ENCODE results near the gene SMOC2. TPM values are rescaled to one million over a fixed set of nuclear protein-coding genes. Genes with fewer than 3 reads are reported as not detected.

The SMOC2 gene
- total RNA-seq, 4 donors from 2014 or later: 9.0 to 25.7 (median 15.2) TPM

DNA sequence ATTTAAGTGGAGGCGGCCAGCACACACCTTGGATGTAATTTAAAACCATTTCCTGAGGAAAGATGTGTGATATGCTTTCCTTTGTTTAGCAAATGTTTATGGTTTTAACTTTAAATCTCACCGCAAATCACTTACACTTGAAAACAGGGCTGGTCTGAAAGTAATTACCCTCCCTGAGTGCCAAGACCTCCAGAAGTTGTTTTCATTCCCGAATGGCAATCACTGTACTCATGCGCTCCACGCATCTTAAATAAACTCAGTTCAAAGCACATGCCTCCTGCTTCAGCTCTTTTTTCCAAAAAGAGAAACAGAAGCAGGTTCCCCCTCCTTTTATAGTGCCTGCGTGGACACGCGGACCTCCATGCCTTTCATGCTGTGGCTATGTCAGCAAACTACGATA, 224.0 kb downstream of the SMOC2 start:
- no peaks in the 10 kb centered on the region for H3K27me3 ChIP-seq
- no peak overlapping the region for H3K4me3 ChIP-seq (replicated peaks in 1 of 3)
- no peaks in the 10 kb centered on the region for H3K4me1 ChIP-seq
- intact Hi-C loops (cut with DNase I): no loop called here
- TF ChIP-seq CTCF (IDR thresholded peaks at IDR 0.05) (no peak), POLR2A (IDR thresholded peaks at IDR 0.05) (no peak)
- no peaks in the 10 kb centered on the region for H3K36me3 ChIP-seq
- no peaks in the 10 kb centered on the region for H3K9me3 ChIP-seq
- WGBS, 2 donors: 53 to 57% methylated on average over 9 of the region's 9 CpGs
- no peak for DNase-seq
- no peak overlapping the region for H3K27ac ChIP-seq

DNA sequence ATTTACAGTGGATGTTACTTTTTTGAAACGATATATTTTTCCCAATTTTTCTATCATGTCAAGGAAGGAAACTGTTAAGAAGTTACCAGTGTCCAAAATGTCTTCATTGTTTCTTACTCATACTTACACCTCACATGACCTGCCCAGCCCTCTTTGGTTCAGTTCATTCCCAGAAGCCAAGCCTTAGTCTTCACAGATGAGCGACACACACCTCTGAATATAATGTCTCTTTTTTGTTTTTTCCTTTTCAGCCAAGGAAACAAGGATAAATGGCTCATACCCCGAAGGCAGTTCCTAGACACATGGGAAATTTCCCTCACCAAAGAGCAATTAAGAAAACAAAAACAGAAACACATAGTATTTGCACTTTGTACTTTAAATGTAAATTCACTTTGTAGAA, 225.2 kb downstream of the SMOC2 start:
- no peaks in the 10 kb centered on the region for H3K4me1 ChIP-seq
- TF ChIP-seq CTCF (IDR thresholded peaks at IDR 0.05) (no peak), POLR2A (IDR thresholded peaks at IDR 0.05) (no peak)
- DNase-seq: no peak
- H3K4me3 ChIP-seq (replicated peaks in 1 of 3): no peak overlapping the region
- H3K9me3 ChIP-seq: no peaks in the 10 kb centered on the region
- H3K27me3 ChIP-seq: no peaks in the 10 kb centered on the region
- no peaks in the 10 kb centered on the region for H3K36me3 ChIP-seq
- H3K27ac ChIP-seq: no peak overlapping the region
- WGBS, 2 donors: 82 to 84% methylated on average over 3 of the region's 3 CpGs
- intact Hi-C loops (cut with DNase I): no loop called here

DNA sequence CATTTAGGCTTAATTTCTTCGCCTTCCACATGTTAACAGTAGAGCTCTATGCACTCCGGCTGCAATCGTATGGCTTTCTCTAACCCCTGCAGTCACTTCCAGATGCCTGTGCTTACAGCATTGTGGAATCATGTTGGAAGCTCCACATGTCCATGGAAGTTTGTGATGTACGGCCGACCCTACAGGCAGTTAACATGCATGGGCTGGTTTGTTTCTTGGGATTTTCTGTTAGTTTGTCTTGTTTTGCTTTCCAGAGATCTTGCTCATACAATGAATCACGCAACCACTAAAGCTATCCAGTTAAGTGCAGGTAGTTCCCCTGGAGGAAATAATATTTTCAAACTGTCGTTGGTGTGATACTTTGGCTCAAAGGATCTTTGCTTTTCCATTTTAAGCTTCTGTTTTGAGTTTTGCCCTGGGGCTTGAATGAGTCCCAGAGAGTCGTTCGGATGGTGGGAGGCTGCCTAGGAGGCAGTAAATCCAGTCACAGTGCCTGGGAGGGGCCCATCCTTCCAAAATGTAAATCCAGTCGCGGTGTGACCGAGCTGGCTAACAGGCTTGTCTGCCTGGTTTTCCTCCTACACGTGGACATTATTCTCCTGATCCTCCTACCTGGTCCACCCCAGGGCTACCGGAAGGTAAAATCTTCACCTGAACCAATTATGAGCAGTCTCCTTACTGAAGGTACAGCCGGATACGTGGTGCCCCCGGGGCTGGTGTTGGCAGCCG, 225.9 kb downstream of the SMOC2 start:
- DNase-seq: no peak
- Histone ChIP-seq H3K36me3 (no peaks in the 10 kb centered on the region), H3K4me1 (no peaks in the 10 kb centered on the region), H3K27me3 (no peaks in the 10 kb centered on the region), H3K9me3 (no peaks in the 10 kb centered on the region), H3K27ac (no peak overlapping the region), H3K4me3 (replicated peaks in 1 of 3) (no peak overlapping the region)
- WGBS, 2 donors: 90 to 91% methylated on average over 15 to 18 of the region's 18 CpGs
- no peak for TF ChIP-seq POLR2A (IDR thresholded peaks at IDR 0.05)
- TF ChIP-seq CTCF (IDR thresholded peaks at IDR 0.05): no peak
- intact Hi-C loops (cut with DNase I): no loop called here

DNA sequence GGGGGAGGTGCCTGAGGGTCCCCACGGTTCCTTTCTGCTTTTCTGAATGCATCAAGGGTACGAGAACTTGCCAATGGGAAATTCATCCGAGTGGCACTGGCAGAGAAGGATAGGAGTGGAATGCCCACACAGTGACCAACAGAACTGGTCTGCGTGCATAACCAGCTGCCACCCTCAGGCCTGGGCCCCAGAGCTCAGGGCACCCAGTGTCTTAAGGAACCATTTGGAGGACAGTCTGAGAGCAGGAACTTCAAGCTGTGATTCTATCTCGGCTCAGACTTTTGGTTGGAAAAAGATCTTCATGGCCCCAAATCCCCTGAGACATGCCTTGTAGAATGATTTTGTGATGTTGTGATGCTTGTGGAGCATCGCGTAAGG, 226.4 kb downstream of the SMOC2 start:
- TF ChIP-seq CTCF (IDR thresholded peaks at IDR 0.05): no peak
- TF ChIP-seq POLR2A (IDR thresholded peaks at IDR 0.05): no peak
- 88 to 98% methylated on average over 6 to 7 of the region's 7 CpGs for WGBS, 2 donors
- intact Hi-C loops (cut with DNase I): no loop called here

DNA sequence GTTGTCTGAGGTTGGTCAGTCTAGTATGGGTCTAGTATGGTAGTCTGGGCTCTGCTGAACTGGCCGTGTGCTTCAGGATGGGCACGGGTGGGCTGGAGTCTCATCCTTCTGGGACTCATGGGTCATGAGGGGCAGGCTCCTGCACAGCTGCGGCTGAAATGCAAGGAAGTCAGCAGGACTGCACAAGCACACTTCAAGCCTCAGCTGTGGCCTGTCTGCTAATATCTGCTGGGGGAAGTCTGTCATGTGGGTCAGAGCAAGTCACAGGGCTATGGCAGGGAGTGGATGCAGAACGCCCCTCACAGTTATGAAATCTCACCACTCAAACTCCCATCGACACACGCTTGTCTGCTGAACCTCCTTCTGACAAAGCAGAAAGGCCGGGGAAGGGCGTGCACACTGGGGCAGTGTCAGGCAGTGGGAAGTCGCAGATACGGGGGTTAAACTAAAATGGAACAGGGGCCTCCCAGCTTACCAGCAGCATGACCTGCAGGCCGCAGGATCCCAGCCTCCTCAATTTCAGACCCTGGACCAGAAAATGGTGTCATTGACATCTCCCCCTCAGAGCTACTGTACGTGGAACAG, 229.5 kb downstream of the SMOC2 start:
- H3K4me1 ChIP-seq: no peaks in the 10 kb centered on the region
- H3K4me3 ChIP-seq (replicated peaks in 1 of 3): no peak overlapping the region
- H3K9me3 ChIP-seq: no peaks in the 10 kb centered on the region
- H3K27me3 ChIP-seq: no peaks in the 10 kb centered on the region
- no peak overlapping the region for H3K27ac ChIP-seq
- 88 to 91% methylated on average over 12 of the region's 12 CpGs for WGBS, 2 donors
- TF ChIP-seq CTCF (IDR thresholded peaks at IDR 0.05): no peak
- no peak for TF ChIP-seq POLR2A (IDR thresholded peaks at IDR 0.05)
- intact Hi-C loops (cut with DNase I): no loop called here
- H3K36me3 ChIP-seq: no peaks in the 10 kb centered on the region
- no peak for DNase-seq

More for the DNA sequence above, 226.4 kb downstream of the SMOC2 start:
- Histone ChIP-seq H3K9me3 (no peaks in the 10 kb centered on the region), H3K4me3 (replicated peaks in 1 of 3) (no peak overlapping the region), H3K27me3 (no peaks in the 10 kb centered on the region), H3K4me1 (no peaks in the 10 kb centered on the region), H3K36me3 (no peaks in the 10 kb centered on the region), H3K27ac (no peak overlapping the region)
- no peak for DNase-seq

All from thyroid gland (tissue), 4 donors.